ENCODE measurements around the gene ACADS.
A peak's percentile ranks its signal among the peaks of the same experiment; 100 is the strongest.

Gene ACADS, protein sequence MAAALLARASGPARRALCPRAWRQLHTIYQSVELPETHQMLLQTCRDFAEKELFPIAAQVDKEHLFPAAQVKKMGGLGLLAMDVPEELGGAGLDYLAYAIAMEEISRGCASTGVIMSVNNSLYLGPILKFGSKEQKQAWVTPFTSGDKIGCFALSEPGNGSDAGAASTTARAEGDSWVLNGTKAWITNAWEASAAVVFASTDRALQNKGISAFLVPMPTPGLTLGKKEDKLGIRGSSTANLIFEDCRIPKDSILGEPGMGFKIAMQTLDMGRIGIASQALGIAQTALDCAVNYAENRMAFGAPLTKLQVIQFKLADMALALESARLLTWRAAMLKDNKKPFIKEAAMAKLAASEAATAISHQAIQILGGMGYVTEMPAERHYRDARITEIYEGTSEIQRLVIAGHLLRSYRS

DNA sequence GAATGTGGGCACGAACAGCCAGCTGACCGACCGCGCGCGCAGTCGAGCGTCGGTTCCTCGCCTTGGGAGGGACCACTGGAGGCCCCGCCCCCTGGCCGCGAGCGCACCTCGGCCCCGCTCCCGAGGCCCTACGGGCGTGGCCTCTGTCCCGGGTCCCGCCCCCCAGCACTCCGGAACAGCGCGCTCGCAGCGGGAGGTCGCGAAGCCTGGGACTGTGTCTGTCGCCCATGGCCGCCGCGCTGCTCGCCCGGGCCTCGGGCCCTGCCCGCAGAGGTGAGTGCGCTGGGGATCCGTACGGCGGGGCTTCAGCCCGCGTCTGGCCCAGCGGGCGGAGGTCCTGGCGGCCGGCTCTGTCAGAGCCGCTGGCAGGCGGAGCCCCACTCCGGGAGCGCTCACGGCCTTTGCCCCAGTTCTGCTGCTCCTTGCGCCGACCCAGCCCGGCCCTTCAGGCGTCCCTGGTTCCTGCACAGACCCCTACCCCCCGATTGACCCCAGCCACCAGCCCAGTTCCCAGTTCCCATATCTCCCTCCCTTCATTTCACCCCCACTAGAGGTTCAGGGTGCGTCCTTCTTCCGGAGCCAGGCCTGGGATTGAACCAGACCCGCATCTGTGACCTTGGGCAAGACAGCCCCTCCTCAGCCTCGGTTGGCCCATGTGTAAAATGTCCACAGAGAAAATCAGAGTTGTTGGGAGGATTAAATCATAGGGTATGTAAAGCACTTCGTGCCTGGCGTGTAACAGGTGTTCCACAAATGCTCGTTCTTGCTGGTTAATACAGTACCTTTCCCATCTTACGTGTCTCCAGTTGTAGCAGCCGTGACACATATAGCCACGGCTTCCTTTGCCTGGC lies at the start of gene ACADS:
Gene ACADS, plus strand, starts transcription at position 168 of the 851 bp plus-strand sequence. Its CDS starts 60 bp downstream, at position 228.
- DNase-seq (ENCODE audit: low read depth), result peak; percentile 82

DNA sequence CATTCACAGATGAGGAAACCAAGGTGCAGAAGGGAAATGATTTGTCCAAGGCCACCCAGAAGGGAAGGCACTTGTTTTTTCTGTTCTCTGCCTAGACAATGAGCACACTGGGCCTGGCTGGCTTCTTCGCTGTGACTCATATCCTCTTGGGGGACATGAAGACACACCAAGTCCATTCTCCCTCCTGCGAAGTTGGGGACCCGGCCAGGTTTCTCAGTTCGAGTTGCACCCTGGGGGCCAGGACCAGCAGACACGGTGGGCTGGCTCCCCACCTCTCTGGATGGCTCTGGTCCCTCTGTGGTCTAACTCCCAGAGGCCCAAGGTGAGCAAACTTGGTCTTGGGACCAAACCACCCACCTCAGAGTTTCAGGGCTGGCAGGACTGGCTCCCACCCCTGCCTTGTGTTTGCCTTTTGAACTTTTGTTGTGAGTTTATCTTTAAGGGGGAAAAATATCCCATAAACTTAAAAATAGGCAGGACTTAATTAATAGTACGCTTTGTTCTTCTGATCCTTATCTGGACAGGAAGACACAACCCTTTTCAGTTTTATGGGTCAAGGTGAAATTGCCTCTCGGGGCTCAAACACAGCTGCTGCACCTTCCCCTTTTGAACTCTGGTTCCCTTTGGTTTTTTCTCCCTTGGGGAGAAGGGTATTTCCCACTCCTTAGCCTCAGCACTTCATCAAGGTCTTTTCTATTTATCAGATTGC lies 47.7 kb upstream of the ACADS start:
- no peak for DNase-seq (ENCODE audit: low read depth)

DNA sequence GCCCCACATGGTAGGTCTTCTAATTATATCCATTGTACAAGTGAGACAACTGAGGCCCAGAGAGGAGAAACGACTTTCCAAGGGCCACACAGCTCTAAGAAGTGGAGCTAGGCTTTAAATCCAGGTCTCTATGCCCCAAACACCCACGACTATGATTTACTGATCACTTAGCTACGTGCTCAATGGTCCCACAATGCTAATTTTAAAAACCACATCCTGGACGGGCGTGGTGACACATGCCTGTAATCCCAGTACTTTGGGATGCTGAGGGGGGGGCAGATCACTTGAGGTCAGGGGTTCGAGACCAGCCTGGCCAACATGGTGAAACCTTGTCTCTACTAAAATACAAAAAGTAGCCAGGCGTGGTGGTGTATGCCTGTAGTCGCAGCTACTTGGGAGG lies 47.1 kb upstream of the ACADS start:
- no peak for DNase-seq (ENCODE audit: low read depth)

DNA sequence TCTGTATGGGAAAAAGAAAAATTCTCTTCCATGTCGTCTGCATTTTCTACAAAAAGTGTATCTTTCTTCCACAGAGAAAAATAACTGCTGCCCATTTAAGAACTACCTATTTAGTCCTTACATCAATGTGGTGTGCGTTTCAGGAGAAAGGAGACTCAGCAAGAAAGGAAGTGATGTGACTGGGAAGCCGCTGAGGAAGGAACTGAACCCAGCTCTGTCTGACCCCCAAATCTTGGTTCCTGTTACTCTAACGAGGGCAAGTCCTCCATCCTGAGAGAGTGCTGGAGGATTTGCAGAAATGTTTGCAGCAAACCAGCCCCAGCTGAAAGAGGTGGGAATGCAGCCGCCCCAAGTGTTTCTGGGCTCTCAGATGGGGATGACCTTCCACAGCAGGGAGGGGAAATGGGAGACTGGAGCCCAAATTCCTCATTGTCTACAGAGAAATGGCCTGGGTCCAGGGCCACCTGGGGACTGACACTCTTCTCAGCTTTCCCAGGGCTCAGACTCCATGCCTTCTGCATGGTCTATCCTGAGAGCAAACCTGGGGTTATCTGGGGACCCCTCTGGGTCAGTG lies 45.4 kb upstream of the ACADS start:
- no peak for DNase-seq (ENCODE audit: low read depth)

DNA sequence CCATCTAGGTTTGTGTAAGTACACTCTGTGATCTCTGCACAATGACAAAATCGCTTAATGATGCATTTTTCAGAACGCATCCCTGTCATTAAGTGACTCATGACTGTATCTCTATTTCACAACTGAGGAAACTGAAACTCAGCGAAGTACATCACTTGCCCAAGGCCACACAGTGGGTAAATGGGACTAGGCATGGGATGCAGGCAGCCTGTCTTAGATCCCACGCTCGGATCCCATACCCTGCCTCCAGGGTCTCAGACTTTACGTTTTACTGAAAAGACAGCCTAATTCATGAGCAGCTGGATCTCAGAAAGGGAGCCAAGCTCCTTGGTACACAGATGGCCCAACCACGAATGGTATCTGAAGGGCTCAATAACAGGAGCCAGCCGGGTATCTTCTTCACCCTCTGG lies 41.1 kb upstream of the ACADS start:
- DNase-seq (ENCODE audit: low read depth), result no peak

DNA sequence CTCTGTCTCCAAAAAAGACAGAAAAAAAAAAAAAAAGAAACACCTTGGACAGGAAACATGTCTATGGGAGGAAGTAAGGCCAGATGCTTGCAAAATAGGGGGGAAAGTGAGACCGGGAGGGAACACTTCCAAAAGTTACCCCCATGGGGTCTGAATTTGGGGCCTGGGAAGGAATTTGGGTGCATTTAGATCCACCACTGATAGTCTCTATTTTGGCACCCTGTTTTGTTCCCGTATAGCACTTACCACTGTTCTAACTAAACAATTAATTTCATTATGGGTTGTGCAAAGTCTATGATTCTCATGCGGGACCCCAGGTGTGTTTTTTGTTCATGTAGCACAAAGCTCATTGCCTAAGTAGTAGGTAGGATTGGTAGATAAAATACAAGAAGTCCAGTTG lies 40.1 kb upstream of the ACADS start:
- no peak for DNase-seq (ENCODE audit: low read depth)

DNA sequence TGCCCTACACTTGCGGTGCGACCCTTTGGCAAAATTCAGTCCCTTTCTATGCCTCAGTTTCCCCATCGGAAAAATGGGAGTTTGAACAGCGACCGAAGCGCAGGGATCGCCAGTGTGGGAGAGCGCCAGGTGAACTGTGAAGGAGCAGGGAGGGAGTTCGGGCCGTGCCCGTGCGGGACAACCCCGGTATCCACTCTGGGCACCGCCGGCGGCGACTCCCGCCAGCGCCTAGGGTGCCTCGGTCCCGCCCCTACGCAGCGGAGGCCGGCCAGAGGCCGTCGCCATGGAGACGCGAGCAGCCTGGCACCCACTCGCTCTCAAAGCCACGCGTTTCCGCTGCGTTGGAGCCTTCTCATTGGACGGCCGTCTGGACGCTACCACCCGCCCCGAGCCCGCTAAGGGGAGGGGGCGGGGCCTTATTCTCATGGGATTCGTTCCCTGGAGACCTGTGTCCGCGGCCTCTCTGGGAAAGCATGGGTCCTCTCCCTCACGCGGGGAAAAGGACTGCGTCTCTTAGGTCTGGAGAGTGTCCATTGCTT lies 39.4 kb upstream of the ACADS start:
- DNase-seq (ENCODE audit: low read depth), result peak; percentile 92

DNA sequence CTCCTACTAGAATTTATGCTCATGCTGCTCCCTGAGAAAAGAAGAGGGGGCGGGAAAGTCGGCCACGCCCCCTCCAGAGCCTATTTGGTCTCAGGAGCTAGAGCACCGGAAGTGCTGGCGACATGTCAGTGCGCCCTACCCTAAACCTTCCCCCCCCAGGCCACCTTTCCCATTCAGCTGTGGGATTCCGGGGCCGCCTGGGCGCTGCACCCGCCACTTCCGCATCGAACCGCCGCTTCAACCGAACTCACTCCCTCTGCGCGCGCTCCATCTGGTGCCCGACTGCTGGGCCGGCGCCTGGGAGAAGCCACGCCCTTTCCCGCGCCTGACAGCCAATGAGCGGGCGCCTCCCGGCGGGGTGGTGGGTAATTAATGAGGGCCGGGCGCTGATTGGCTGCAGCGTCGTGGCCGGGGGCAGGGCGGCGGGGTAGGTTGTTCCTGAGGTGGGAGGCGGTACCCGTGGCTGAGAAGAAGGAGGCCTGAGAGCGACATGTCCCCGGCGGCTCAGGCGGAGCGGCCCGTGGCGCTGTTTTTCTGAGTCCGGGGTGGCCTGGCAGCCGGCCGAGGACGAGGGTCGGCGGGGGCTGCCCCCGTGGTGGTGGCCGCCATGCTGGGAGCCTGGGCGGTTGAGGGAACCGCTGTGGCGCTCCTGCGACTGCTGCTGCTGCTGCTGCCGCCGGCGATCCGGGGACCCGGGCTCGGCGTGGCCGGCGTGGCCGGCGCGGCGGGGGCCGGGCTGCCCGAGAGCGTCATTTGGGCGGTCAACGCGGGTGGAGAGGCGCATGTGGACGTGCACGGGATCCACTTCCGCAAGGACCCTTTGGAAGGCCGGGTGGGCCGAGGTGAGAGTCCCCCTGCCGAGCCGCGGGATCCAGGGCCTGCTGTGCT lies 38.7 kb upstream of the ACADS start, which contains the start of gene MLEC:
Gene MLEC, plus strand, starts transcription at position 460 of the 888 bp plus-strand sequence. Its CDS starts 148 bp downstream, at position 608.
- DNase-seq (ENCODE audit: low read depth), result peak; percentile 100

DNA sequence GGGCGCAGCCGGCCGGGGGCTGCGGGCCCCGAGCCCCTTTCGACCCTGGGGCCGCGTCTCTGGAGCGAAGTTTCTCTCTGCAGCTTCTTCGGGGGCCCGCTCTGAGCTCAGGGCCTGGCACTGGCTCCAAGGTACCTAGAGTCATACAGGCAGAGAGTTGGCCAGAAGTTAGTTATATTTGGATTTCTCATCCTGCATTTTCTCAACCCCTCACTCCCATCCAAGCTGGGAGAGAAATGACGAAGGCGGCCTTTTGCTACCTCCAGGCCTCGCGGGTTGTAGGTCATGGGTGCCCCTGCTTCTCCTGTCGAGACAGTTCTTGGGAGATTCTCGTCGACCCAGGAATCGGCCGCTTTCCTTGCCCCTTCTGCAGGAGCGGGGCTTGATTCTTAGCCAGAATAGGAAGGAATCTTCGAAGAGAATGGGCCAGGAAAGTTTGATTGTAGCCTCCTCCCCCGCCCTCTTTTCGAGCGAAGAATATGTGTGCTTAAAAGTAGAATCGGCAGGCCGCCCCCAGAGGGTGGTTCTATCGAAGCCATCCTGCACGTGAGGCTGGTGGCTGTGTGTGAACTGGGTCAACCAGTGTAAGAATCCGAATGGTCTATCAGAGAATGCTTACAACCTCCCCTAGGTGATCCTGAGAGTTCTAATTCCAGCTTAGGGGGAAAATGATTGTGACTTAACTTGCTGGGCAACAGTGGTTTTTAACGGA lies 37.9 kb upstream of the ACADS start:
- peak; percentile 21 for DNase-seq (ENCODE audit: low read depth)

DNA sequence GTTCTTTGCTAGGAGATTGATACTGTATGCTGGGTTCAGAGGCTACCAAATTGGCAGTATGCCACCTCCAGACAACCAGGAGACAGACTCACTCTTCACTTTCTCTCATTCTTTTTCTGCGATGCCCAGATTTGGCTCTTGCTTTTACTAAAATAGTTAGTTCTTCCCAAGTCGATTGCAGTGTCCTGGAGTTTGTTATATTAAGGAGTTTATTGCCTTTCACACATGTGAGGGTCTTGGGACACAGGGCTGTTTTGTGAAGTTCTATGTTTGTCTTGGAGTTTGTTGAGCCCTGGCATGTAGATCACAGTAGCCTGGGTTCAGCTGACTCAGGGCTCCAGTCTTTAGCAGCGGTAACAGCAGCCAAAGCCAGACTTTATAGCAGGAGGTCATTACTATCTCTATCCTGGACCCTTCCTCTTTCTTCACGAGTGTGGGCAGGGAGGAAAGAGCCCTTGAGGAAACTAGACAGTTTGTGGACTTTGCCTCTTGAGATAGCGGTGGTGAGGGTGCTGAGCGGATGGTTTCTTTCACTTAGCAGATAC lies 37.0 kb upstream of the ACADS start:
- no peak for DNase-seq (ENCODE audit: low read depth)

DNA sequence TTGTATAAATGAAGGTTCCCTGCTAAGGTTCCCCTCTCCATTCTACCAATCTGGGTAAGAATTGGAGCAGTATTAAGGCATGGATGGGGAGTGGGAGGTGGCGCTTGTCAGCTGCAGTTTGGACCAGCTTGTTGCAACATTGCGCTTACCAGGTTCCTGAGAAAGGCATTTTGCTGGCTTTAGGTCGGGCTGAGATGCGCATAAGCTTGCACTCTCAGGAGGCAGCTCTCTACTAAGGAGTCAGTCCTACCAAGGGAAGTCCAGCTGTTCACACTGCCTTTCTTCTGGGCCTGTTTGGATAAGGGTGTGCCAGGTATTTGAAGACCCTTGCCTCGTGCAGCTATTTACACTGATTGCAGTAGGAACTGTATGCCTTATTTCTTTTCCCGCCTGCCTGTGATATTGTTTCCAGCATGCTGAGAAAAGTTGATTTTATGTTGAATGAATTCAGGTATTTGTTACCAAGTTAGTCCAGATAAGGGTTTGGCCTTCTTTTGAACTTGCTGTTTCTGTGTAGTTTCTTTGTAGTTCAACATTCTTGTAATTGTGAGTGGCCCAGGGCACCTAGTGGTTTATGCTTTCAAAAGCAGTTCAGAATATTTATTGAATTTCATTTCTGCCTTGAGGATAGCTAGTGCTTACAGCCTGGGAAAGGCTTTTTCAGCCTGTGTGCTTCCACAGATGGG lies 36.1 kb upstream of the ACADS start:
- DNase-seq (ENCODE audit: low read depth), result no peak

DNA sequence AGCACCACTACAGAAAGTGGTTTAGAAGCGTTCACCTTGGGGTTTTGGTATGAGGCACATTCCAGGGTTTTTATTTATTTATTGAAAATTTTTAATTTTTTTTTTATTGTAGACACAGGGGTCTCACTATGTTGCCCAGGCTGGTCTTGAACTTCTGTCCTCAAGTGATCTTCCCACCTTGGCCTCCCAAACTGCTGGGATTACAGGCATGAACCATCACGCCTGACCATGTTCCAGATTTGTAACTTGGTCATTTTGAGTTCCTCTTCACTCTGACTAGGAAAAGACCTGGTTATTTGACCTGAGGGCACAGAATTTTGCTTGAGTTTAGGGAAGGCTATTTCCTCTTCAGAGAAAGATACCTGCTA lies 35.6 kb upstream of the ACADS start:
- DNase-seq (ENCODE audit: low read depth), result no peak

DNA sequence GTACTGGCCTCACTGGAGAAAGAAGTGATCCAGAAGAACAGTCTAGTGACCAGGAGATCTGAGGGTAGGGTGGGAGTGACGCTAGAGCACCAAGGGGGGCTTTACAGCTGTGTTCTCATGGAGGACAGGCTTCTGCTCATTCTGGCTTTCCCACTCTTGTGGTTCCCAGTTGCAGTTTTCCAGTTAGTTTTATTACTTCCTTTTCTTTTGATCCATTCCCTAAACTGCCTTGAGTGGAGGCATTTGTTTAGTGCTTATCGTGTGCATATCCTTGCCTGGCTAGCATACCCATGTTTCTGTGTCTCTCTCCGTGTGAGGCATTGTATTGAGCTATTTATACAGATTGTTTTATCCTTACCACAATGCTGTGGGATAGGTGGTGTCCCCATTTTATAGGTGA lies 34.6 kb upstream of the ACADS start:
- no peak for DNase-seq (ENCODE audit: low read depth)

DNA sequence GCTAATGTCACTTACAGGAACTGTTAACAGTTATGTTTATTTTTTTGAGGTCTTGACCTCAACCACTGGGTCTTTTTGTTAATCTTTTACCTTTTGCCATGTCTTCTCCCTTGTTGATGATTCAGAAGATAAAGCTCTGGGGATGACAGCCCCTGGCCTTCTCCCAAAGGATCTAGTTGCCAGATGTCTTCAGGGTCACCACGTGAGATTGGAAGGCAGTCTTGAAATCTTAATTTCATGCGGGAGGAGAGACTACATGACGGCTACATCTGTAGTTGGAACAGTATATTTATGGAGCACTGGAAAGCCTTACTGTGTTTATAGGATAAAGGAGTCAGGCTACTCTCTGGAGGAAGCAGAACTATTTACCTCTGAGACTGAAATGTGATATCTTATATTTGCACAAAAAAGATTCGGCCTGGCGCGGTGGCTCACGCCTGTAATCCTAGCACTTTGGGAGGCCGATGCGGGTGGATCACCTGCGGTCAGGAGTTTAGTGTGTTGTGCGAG lies 33.0 kb upstream of the ACADS start:
- DNase-seq (ENCODE audit: low read depth), result no peak

DNA sequence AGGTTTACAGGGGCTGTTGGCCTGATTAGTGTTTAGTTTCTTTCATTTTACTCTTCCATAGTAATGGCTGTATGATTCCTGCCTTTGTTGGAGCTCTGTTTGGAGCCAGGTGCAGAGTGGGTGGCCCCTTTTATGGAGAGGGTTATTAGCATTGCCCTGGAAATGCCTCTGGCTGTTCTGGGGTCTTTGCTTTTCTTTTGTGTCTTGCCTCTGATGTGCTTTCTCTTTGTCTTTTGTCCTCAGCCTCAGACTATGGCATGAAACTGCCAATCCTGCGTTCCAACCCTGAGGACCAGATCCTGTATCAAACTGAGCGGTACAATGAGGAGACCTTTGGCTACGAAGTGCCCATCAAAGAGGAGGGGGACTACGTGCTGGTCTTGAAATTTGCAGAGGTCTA lies 31.8 kb upstream of the ACADS start:
- DNase-seq (ENCODE audit: low read depth), result no peak

DNA sequence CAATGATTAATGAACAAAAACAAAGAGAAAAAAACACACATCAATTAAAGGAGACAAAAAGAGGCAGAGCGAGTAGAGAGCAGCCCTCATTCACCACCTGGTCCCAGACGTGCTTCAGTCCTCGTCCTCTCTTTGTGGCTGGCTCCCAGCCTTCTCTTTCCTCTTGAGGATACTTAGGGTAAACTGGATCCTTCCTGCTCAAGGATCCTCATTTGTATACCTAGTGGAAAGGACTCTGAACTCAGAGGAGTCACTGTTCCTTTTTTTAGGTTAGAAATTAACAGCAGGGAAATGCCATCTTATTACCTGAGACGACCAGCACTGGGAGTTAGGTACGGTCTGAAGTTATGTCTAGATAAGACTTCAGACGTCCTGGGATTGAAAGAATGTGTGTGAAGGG lies 29.0 kb upstream of the ACADS start:
- no peak for DNase-seq (ENCODE audit: low read depth)

DNA sequence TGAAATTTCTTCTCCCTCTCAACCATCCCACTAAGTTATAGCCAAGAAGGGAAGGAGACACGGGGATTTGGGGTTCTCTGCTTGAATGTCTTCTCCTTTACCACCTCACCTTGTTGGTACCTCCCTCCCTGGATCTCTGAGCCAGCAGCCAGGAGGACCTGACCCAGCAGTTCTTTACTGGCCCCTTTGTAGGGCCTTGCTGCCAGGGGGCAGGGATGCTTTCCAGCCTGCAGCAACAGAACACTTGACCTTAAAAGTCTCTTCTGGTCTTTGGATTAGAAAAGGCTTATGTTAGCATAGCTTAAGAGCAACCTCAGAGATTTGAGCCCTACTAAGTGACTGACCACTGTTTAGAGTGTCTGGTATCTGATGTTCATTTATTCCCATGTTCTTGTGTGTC lies 28.3 kb upstream of the ACADS start:
- no peak for DNase-seq (ENCODE audit: low read depth)

DNA sequence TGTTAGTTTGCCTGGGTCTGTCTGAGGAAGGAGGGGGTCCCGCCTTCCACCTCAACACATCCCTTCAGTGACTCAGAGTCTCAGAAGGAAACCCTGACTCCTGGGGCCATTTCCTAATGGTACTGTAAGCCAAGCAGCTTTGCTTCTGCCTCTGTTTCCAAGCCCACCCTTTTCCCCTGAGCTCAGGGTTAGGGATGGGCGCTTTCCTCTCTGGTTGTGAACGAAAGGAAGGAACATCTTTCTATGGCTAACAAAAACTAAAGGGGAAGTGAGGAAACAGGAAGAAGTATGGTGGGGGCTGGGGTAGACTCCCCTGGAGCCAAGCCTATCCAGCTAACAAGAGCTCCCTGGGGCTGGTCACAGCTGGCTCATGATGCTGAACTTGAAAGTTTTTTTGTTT lies 27.0 kb upstream of the ACADS start:
- DNase-seq (ENCODE audit: low read depth), result no peak

DNA sequence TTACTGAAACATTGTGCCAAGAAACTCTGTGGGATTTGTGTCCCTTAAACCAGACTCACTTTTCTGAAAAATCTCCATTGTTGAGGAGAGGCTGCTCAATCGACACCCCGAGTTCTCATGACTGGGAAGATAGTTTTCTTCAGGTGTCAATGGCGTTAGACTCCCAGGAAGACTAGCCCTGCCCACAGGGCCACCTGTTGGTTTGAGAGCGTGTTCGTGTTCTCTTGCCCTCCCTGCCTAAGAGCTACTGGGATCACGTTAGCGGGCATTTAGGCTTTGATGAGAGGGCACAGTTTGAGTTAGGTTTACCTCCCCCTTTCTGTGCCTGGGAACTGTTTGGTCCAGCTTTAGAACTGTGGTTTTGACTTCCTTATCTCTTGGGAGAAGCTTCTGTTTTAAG lies 26.1 kb upstream of the ACADS start:
- no peak for DNase-seq (ENCODE audit: low read depth)

All from activated T-cell treated with anti-CD3 and anti-CD28 coated beads for 24 hours (primary cell).